ENCODE data around the gene OSBPL6.

OSBPL6 gene

DNA sequence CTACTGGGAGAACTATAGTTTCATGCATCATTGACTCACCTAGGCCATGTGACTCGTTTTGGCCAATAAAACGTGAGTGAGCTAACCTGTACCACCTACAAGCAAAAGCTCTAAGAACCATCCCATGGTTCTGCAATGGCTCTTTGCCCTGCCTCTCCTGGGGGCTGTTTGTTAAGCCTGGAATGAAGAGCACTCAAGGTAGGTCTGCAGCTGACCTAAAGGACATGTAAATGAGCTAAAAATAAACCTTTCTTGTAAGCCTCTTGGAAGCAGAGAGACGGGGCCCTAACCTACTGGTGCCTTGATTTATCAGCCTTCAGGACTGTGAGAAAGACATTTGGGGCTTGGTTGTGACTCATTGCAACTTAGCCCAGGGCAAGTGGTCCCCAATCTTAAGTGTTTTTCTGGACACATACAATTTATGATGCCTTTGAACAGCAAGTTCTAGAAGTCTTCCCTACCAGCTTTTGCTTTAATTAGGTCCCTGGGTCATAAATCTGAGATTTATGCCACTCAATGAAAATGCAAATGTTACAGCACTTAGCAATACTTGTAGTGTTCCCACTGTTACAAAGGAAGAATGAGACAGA lies 107.4 kb downstream of the OSBPL6 start:
- Histone ChIP-seq H3K36me3 (ENCODE audit: control insufficient read depth, low read length) (no peaks in the 10 kb centered on the region), H3K27me3 (ENCODE audit: control insufficient read depth, low read length) (no peaks in the 10 kb centered on the region; the same call in 1 of the 2 replicates), H3K4me2 (ENCODE audit: low read length) (no peak overlapping the region), H3K79me2 (ENCODE audit: control insufficient read depth, low read length) (no peaks in the 10 kb centered on the region), H3K4me3 (ENCODE audit: low read length) (no peak overlapping the region), H3K9me3 (ENCODE audit: control insufficient read depth, insufficient read depth, low read length) (no peaks in the 10 kb centered on the region), H3K4me1 (ENCODE audit: control insufficient read depth, low read length) (no peaks in the 10 kb centered on the region), H3K27ac (ENCODE audit: low read depth, low read length) (no peak overlapping the region), H4K20me1 (ENCODE audit: control insufficient read depth, insufficient read depth, low read depth, low read length) (no peaks in the 10 kb centered on the region), H3K9me2 (replicated peaks; ENCODE audit: control insufficient read depth, low read length) (no peaks in the 10 kb centered on the region), H3F3A (ENCODE audit: control insufficient read depth, insufficient read depth) (no peaks in the 10 kb centered on the region)
- TF ChIP-seq, protein P1, sequence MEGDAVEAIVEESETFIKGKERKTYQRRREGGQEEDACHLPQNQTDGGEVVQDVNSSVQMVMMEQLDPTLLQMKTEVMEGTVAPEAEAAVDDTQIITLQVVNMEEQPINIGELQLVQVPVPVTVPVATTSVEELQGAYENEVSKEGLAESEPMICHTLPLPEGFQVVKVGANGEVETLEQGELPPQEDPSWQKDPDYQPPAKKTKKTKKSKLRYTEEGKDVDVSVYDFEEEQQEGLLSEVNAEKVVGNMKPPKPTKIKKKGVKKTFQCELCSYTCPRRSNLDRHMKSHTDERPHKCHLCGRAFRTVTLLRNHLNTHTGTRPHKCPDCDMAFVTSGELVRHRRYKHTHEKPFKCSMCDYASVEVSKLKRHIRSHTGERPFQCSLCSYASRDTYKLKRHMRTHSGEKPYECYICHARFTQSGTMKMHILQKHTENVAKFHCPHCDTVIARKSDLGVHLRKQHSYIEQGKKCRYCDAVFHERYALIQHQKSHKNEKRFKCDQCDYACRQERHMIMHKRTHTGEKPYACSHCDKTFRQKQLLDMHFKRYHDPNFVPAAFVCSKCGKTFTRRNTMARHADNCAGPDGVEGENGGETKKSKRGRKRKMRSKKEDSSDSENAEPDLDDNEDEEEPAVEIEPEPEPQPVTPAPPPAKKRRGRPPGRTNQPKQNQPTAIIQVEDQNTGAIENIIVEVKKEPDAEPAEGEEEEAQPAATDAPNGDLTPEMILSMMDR (IDR thresholded peaks at IDR 0.05; ENCODE audit: low read depth, low read length, poor library complexity, severe bottlenecking) = no peak
- TF ChIP-seq EZH2phosphoT487 (IDR thresholded peaks at IDR 0.05; ENCODE audit: borderline replicate concordance, low read length) = no peak

DNA sequence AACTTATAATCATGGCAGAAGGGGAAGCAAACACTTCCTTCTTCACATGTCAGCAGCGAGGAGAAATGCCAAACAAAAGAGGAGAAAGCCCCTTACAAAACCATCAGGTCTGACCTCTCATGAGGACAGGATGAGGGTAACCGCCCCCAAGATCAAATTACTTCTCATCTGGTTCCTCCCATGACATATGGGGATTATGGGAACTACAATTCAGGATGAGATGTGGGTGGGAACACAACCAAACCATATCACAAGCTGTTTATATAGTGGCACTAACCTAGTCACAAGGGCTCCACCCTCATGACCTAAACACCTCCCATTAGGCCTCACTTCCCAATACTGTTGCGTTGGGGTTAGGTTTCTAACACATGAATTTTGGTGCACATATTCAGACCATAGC lies 110.0 kb downstream of the OSBPL6 start:
- H3K27ac ChIP-seq (ENCODE audit: low read depth, low read length) = no peak overlapping the region
- no peaks in the 10 kb centered on the region for H3K9me2 ChIP-seq (replicated peaks; ENCODE audit: control insufficient read depth, low read length)
- no peaks in the 10 kb centered on the region for H3K36me3 ChIP-seq (ENCODE audit: control insufficient read depth, low read length)
- H3K4me2 ChIP-seq (ENCODE audit: low read length) = no peak overlapping the region
- no peaks in the 10 kb centered on the region for H3F3A ChIP-seq (ENCODE audit: control insufficient read depth, insufficient read depth)
- H4K20me1 ChIP-seq (ENCODE audit: control insufficient read depth, insufficient read depth, low read depth, low read length) = no peaks in the 10 kb centered on the region
- TF ChIP-seq, protein P1 (IDR thresholded peaks at IDR 0.05; ENCODE audit: low read depth, low read length, poor library complexity, severe bottlenecking) = no peak
- TF ChIP-seq EZH2phosphoT487 (IDR thresholded peaks at IDR 0.05; ENCODE audit: borderline replicate concordance, low read length) = no peak
- no peak overlapping the region for H3K4me3 ChIP-seq (ENCODE audit: low read length)
- H3K4me1 ChIP-seq (ENCODE audit: control insufficient read depth, low read length) = no peaks in the 10 kb centered on the region
- H3K79me2 ChIP-seq (ENCODE audit: control insufficient read depth, low read length) = no peaks in the 10 kb centered on the region
- no peaks in the 10 kb centered on the region for H3K9me3 ChIP-seq (ENCODE audit: control insufficient read depth, insufficient read depth, low read length)
- H3K27me3 ChIP-seq (ENCODE audit: control insufficient read depth, low read length) = no peaks in the 10 kb centered on the region; the same call in 1 of the 2 replicates

DNA sequence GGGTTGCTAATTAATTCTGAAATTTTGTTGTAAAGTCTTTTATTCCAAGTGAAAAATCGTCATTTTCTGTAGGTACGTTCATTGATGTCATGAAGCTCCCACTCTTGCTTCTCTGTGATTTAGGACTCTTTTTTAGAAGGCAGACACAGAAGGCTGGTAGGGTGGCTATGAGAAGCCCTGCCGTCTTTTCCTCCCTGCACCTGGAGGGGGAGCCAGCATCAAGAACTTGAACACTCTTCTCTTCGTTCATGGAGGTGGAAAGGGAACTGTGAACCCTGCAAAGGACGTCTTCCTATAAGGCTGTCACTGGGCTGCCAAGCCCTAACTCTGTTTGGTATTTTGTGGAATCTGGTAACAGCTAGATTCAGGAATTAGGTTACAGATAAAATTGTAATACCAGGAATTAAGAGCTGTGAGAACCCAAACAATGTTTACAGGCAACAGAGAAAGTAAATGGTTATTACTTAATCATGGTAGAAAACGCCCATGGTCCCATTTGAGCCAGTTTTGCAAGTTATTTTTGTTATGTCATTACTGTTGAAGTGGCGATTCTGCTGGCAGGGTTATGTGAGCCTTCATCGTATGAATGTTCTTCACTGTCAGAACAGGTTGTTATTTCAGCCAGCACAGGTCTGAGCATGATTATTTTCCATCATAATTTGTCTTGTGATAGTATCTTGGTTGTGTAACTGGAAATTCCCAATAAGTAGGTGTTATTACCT lies 112.2 kb downstream of the OSBPL6 start:
- Histone ChIP-seq H4K20me1 (ENCODE audit: control insufficient read depth, insufficient read depth, low read depth, low read length) (no peaks in the 10 kb centered on the region), H3K9me3 (ENCODE audit: control insufficient read depth, insufficient read depth, low read length) (no peaks in the 10 kb centered on the region), H3K4me1 (ENCODE audit: control insufficient read depth, low read length) (no peaks in the 10 kb centered on the region), H3K27ac (ENCODE audit: low read depth, low read length) (no peak overlapping the region), H3K4me2 (ENCODE audit: low read length) (no peak overlapping the region), H3K79me2 (ENCODE audit: control insufficient read depth, low read length) (no peaks in the 10 kb centered on the region), H3K9me2 (replicated peaks; ENCODE audit: control insufficient read depth, low read length) (no peaks in the 10 kb centered on the region), H3F3A (ENCODE audit: control insufficient read depth, insufficient read depth) (no peaks in the 10 kb centered on the region), H3K27me3 (ENCODE audit: control insufficient read depth, low read length) (no peaks in the 10 kb centered on the region; the same call in 1 of the 2 replicates), H3K4me3 (ENCODE audit: low read length) (no peak overlapping the region), H3K36me3 (ENCODE audit: control insufficient read depth, low read length) (no peaks in the 10 kb centered on the region)
- TF ChIP-seq, protein P1 (IDR thresholded peaks at IDR 0.05; ENCODE audit: low read depth, low read length, poor library complexity, severe bottlenecking) = peak; percentile 65
- TF ChIP-seq EZH2phosphoT487 (IDR thresholded peaks at IDR 0.05; ENCODE audit: borderline replicate concordance, low read length) = no peak
